ENCODE data around the gene FUT2. TPM values are rescaled to one million over a fixed set of nuclear protein-coding genes. Genes with fewer than 3 reads are reported as not detected.

Gene FUT2
- total and polyA plus RNA-seq, 2 of the 13 experiments (the other 11 are each of a cell fraction or from before 2014, with no cell fraction given), result 0.07 TPM; not detected in 1

DNA sequence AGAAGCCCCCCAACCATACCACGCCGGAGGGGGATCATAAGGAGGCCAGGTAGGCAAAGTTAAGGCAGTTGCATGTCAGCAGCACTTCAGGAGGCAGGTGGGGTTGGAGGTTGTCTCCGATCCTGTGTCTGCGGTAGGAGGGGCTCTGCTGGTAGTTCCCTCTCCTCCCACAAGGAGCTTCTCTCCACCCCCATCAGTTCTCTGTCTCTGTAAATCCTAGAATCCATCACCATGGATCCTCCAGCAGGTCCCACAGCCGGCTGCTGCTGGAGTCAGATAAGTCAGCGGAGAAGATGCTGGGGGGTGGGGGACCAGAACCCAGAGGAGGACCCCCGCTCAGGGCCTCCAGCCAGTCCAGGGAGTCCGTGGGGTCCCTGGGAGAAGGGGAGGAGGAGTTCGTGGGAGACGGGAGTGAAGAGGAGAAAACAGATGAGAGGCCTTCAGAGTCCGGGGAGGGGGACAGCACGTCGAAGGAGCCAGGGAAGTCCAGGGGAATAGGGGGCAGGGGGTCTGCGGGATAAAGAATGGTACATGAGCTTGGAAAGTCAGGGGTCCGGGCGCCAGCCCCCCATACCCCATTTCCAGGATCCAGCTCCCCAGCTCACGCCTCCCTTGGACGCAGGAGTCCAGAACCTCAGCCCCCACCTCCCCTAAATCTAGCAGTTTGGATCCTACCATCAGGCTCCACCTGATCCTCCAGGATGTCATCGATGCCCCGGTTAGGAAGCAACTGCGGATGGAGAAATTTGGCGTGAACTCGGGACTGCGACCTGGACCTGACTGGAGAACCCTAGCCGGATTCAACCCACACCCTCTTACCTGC is 17.5 kb downstream of the FUT2 start:
- TSS peak; percentile 13 for BruUV-seq (replicated peaks)
- Histone ChIP-seq H3K4me1 (ENCODE audit: insufficient read depth, low read length) (peaks cover 41% of the 10 kb centered on the region), H3K36me3 (replicated peaks in 1 of 2; ENCODE audit: control insufficient read depth in 1 of 2, insufficient read depth in 2 of 2, low read length in 2 of 2) (no peaks in the 10 kb centered on the region), H4K20me1 (ENCODE audit: insufficient read depth, low read length) (no peaks in the 10 kb centered on the region), H3K4me2 (ENCODE audit: low read depth, low read length) (peak overlapping the region; percentile 87), H3K9ac (ENCODE audit: insufficient read depth, low read depth, low read length) (peak overlapping the region; percentile 63), H3K27ac (ENCODE audit: extremely low read length, insufficient read depth, low read length) (peak overlapping the region; percentile 46), H3K27me3 (ENCODE audit: control insufficient read depth in 1 of 2, insufficient read depth in 2 of 2, low read length in 2 of 2) (no peaks in the 10 kb centered on the region), H3K79me2 (ENCODE audit: insufficient read depth, low read length) (peaks cover 5% of the 10 kb centered on the region), H2AFZ (ENCODE audit: low read length) (no peak overlapping the region), H3K9me3 (ENCODE audit: low read length) (peaks cover 4% of the 10 kb centered on the region; the same call in 1 of the 2 replicates), H3K4me3 (replicated peaks in 1 of 3; ENCODE audit: insufficient read depth in 1 of 3, low read depth in 2 of 3, low read length in 3 of 3) (peak overlapping the region; percentile 81 to 94 (median 89))
- ChIA-PET POLR2A (interaction anchor here (0.6 to 6.3 kb wide), 5 partner anchors 25 to 159 kb away, joined by 3 to 40 read pairs (median 3); partner anchors contain the start of genes CA11 and PPP1R15A), CTCF (ENCODE audit: low intra/inter-chr PET ratio, low total read pairs) (interaction anchor here (3.1 kb wide), 1 partner anchor 26 kb away, joined by 11 read pairs; no protein-coding TSS in a partner anchor)
- peak; percentile 15 for FAIRE-seq
- intact Hi-C loops (cut with micrococcal nuclease; ENCODE audit: unreplicated experiment), result loop anchor here (5.0 kb wide), 1 partner anchor 36 kb away; no protein-coding TSS in a partner anchor
- TF ChIP-seq, protein P1, sequence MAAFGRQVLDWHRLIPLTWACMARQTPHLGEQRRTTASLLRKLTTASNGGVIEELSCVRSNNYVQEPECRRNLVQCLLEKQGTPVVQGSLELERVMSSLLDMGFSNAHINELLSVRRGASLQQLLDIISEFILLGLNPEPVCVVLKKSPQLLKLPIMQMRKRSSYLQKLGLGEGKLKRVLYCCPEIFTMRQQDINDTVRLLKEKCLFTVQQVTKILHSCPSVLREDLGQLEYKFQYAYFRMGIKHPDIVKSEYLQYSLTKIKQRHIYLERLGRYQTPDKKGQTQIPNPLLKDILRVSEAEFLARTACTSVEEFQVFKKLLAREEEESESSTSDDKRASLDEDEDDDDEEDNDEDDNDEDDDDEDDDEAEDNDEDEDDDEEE (CRISPR knock-in tag; IDR thresholded peaks at IDR 0.05), result 0 out of 2 replicates have a peak, but pooled peaks have one; percentile 36
- TF ChIP-seq PITX1 (CRISPR knock-in tag; IDR thresholded peaks at IDR 0.05) (no peak), TAF1 (CRISPR knock-in tag; IDR thresholded peaks at IDR 0.05) (no peak), SMAD1 (CRISPR knock-in tag; IDR thresholded peaks at IDR 0.05; ENCODE audit: borderline replicate concordance, low read depth) (0 out of 2 replicates have a peak, but pooled peaks have one; percentile 17), ZNF510 (CRISPR knock-in tag; IDR thresholded peaks at IDR 0.05; ENCODE audit: low read depth) (no peak), FOXC1 (CRISPR knock-in tag; IDR thresholded peaks at IDR 0.05; ENCODE audit: borderline replicate concordance) (0 out of 2 replicates have a peak, but pooled peaks have one; percentile 21), HNF4A (CRISPR knock-in tag; IDR thresholded peaks at IDR 0.05) (no peak), MIER3 (CRISPR knock-in tag; IDR thresholded peaks at IDR 0.05; ENCODE audit: borderline replicate concordance) (no peak), SALL2 (CRISPR knock-in tag; IDR thresholded peaks at IDR 0.05) (no peak), SP5 (CRISPR knock-in tag; IDR thresholded peaks at IDR 0.05; ENCODE audit: borderline replicate concordance, low read depth) (no peak)
- TF ChIP-seq, protein P2, sequence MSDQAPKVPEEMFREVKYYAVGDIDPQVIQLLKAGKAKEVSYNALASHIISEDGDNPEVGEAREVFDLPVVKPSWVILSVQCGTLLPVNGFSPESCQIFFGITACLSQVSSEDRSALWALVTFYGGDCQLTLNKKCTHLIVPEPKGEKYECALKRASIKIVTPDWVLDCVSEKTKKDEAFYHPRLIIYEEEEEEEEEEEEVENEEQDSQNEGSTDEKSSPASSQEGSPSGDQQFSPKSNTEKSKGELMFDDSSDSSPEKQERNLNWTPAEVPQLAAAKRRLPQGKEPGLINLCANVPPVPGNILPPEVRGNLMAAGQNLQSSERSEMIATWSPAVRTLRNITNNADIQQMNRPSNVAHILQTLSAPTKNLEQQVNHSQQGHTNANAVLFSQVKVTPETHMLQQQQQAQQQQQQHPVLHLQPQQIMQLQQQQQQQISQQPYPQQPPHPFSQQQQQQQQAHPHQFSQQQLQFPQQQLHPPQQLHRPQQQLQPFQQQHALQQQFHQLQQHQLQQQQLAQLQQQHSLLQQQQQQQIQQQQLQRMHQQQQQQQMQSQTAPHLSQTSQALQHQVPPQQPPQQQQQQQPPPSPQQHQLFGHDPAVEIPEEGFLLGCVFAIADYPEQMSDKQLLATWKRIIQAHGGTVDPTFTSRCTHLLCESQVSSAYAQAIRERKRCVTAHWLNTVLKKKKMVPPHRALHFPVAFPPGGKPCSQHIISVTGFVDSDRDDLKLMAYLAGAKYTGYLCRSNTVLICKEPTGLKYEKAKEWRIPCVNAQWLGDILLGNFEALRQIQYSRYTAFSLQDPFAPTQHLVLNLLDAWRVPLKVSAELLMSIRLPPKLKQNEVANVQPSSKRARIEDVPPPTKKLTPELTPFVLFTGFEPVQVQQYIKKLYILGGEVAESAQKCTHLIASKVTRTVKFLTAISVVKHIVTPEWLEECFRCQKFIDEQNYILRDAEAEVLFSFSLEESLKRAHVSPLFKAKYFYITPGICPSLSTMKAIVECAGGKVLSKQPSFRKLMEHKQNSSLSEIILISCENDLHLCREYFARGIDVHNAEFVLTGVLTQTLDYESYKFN (CRISPR knock-in tag; conservative IDR thresholded peaks at IDR 0.05), result no peak
- TF ChIP-seq, protein P3, sequence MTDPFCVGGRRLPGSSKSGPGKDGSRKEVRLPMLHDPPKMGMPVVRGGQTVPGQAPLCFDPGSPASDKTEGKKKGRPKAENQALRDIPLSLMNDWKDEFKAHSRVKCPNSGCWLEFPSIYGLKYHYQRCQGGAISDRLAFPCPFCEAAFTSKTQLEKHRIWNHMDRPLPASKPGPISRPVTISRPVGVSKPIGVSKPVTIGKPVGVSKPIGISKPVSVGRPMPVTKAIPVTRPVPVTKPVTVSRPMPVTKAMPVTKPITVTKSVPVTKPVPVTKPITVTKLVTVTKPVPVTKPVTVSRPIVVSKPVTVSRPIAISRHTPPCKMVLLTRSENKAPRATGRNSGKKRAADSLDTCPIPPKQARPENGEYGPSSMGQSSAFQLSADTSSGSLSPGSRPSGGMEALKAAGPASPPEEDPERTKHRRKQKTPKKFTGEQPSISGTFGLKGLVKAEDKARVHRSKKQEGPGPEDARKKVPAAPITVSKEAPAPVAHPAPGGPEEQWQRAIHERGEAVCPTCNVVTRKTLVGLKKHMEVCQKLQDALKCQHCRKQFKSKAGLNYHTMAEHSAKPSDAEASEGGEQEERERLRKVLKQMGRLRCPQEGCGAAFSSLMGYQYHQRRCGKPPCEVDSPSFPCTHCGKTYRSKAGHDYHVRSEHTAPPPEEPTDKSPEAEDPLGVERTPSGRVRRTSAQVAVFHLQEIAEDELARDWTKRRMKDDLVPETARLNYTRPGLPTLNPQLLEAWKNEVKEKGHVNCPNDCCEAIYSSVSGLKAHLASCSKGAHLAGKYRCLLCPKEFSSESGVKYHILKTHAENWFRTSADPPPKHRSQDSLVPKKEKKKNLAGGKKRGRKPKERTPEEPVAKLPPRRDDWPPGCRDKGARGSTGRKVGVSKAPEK (CRISPR knock-in tag; IDR thresholded peaks at IDR 0.05; ENCODE audit: borderline replicate concordance), result 0 out of 2 replicates have a peak, but pooled peaks have one; percentile 25
- 50% methylated on average over 20 of the region's 25 CpGs for WGBS (ENCODE audit: low lambda C conversion rate)
- no peak for DNase-seq (ENCODE audit: low spot score)
- peak; percentile 15; the same call in 2 of the 3 replicates for ATAC-seq
- in situ Hi-C loops (cut with HindIII; ENCODE audit: extremely low pct_ligation_motif_present, low pct_unique_long_range_greater_than_20kb), result no loop called here
